Measurements from ENCODE around the gene STK39.

The STK39 gene

GRCh38 chr2:167943368-167943767, 304.0 kb downstream of the STK39 start:
- in situ Hi-C loops (cut with HindIII; ENCODE audit: low sequenced_read_pairs) = no loop called here

GRCh38 chr2:167942366-167943081, 304.9 kb downstream of the STK39 start:
- in situ Hi-C loops (cut with HindIII; ENCODE audit: low sequenced_read_pairs) = no loop called here

GRCh38 chr2:167941604-167942003, 305.8 kb downstream of the STK39 start:
- in situ Hi-C loops (cut with HindIII; ENCODE audit: low sequenced_read_pairs) = no loop called here

- in situ Hi-C loops (cut with HindIII; ENCODE audit: low sequenced_read_pairs) = no loop called here
Measured at GRCh38 chr2:167940734-167941507, 306.5 kb downstream of the STK39 start.

- in situ Hi-C loops (cut with HindIII; ENCODE audit: low sequenced_read_pairs) = no loop called here
Measured at GRCh38 chr2:167940346-167940725, 307.1 kb downstream of the STK39 start.

GRCh38 chr2:167939514-167940345, 307.7 kb downstream of the STK39 start:
- in situ Hi-C loops (cut with HindIII; ENCODE audit: low sequenced_read_pairs) = no loop called here

GRCh38 chr2:167937403-167937802, 310.0 kb downstream of the STK39 start:
- in situ Hi-C loops (cut with HindIII; ENCODE audit: low sequenced_read_pairs) = no loop called here

GRCh38 chr2:167935803-167936110, 311.6 kb downstream of the STK39 start:
- in situ Hi-C loops (cut with HindIII; ENCODE audit: low sequenced_read_pairs) = no loop called here

- in situ Hi-C loops (cut with HindIII; ENCODE audit: low sequenced_read_pairs) = no loop called here
Measured at GRCh38 chr2:167933097-167933814, 314.1 kb downstream of the STK39 start.

GRCh38 chr2:167932123-167932693, 315.2 kb downstream of the STK39 start:
- in situ Hi-C loops (cut with HindIII; ENCODE audit: low sequenced_read_pairs) = no loop called here

- in situ Hi-C loops (cut with HindIII; ENCODE audit: low sequenced_read_pairs) = no loop called here
Measured at GRCh38 chr2:167929484-167929883, 317.9 kb downstream of the STK39 start.

GRCh38 chr2:167928434-167928833, 319.0 kb downstream of the STK39 start:
- in situ Hi-C loops (cut with HindIII; ENCODE audit: low sequenced_read_pairs) = no loop called here

GRCh38 chr2:167925758-167926157, 321.6 kb downstream of the STK39 start:
- in situ Hi-C loops (cut with HindIII; ENCODE audit: low sequenced_read_pairs) = no loop called here

GRCh38 chr2:167924556-167924955, 322.8 kb downstream of the STK39 start:
- in situ Hi-C loops (cut with HindIII; ENCODE audit: low sequenced_read_pairs) = no loop called here

GRCh38 chr2:167916756-167917155, 330.6 kb downstream of the STK39 start:
- in situ Hi-C loops (cut with HindIII; ENCODE audit: low sequenced_read_pairs) = no loop called here

- in situ Hi-C loops (cut with HindIII; ENCODE audit: low sequenced_read_pairs) = no loop called here
Measured at GRCh38 chr2:167914969-167915368, 332.4 kb downstream of the STK39 start.

GRCh38 chr2:167908786-167909185, 338.6 kb downstream of the STK39 start:
- in situ Hi-C loops (cut with HindIII; ENCODE audit: low sequenced_read_pairs) = no loop called here

- in situ Hi-C loops (cut with HindIII; ENCODE audit: low sequenced_read_pairs) = no loop called here
Measured at GRCh38 chr2:167905668-167906067, 341.7 kb downstream of the STK39 start.

All from endothelial cell of hepatic sinusoid (primary cell).